K562 (cell line): ENCODE data around the gene CNTN6. TPM values are rescaled to one million over a fixed set of nuclear protein-coding genes. Genes with fewer than 3 reads are reported as not detected.

Experiments used
- ATAC-seq: fragments of 200-7000 bp; cut with Tn5 transposase; 3 replicates; pipeline ENCODE4 v1.9.1; 2020; ENCODE audit warnings: moderate library complexity
- BruUV-seq: library from RNA; stranded (reverse); fragments of 400-500 nt; replicated peaks from 2 replicates; lab custom pipeline; 2021; lab: Mats Ljungman, UMichigan
- CTCF ChIA-PET: fragments of 300-600 bp; formaldehyde crosslinking; extraction: SDS; loops from one replicate; lab custom pipeline; 2021; ENCODE audit warnings: low intra/inter-chr PET ratio; lab: Yijun Ruan, JAX
- POLR2A ChIA-PET: fragments of 300-600, 350-650 bp; sonication (Branson Sonifier 250); formaldehyde crosslinking; extraction: SDS; loops from one replicate; lab custom pipeline; 2021; ENCODE audit warnings: antibody characterized with exemption, inconsistent platforms; lab: Yijun Ruan, JAX
- DNase-seq, 4 experiments: peaks; one replicate each; pipeline versions ENCODE4 v3.0.0 to v3.0.0-alpha.2; 2011 to 2018; ENCODE audit warnings: low spot score in 3 of 4, mixed read lengths in 3 of 4; ENCODE audit errors: extremely low read depth in 1 of 4
- FAIRE-seq: peaks from 2 replicates; lab custom pipeline; 2011; peaks lifted over from hg19 to GRCh38; lab: Jason Lieb, UNC
- H2AFZ ChIP-seq: 2 replicates; pipeline ENCODE4 v1.6.0; 2011; ENCODE audit warnings: low read depth, low read length, control low read depth, inconsistent platforms
- H3K27ac ChIP-seq: fragments of 200-600 bp; 3 replicates; pipeline ENCODE4 v1.8.0; 2011; ENCODE audit warnings: low read depth, mild to moderate bottlenecking, control low read depth, inconsistent platforms, low read length, moderate library complexity, mixed read lengths; ENCODE audit errors: extremely low read depth
- H3K27me3 ChIP-seq, 2 experiments: fragments of 300-600 bp in 1 of 2; 2 replicates in 1 of 2; 3 replicates in 1 of 2; pipeline versions ENCODE4 v1.6.0 to v1.8.0; 2011; ENCODE audit warnings: inconsistent platforms in 2 of 2, low read length in 2 of 2, mild to moderate bottlenecking in 1 of 2, mixed read lengths in 1 of 2, moderate library complexity in 1 of 2; ENCODE audit not compliant: control insufficient read depth in 2 of 2, insufficient read depth in 2 of 2
- H3K36me3 ChIP-seq: fragments of 300-600 bp; 3 replicates; pipeline ENCODE4 v1.8.0; 2011; ENCODE audit warnings: mild to moderate bottlenecking, low read length, inconsistent platforms; ENCODE audit not compliant: control insufficient read depth, insufficient read depth
- H3K4me1 ChIP-seq, 2 experiments: fragments of 200-600 bp in 1 of 2; replicated peaks in 1 of 2; 2 replicates in 1 of 2; 3 replicates in 1 of 2; pipeline versions ENCODE4 v1.5.1 to v1.8.0; 2011; ENCODE audit warnings: inconsistent platforms in 2 of 2, low read length in 2 of 2, mild to moderate bottlenecking in 1 of 2, mixed read lengths in 1 of 2, moderate library complexity in 1 of 2; ENCODE audit not compliant: control insufficient read depth in 2 of 2, insufficient read depth in 2 of 2
- H3K4me2 ChIP-seq: 2 replicates; pipeline ENCODE4 v1.6.1; 2011; ENCODE audit warnings: low read length, control low read depth, inconsistent platforms, mixed read lengths; ENCODE audit not compliant: insufficient read depth
- H3K4me3 ChIP-seq: fragments of 200-600 bp; sonication (generic), shearing (Covaris generic); 2 replicates; pipeline ENCODE4 v1.5.1; 2016; ENCODE audit warnings: control low read depth, inconsistent platforms
- H3K79me2 ChIP-seq: fragments of 200-600 bp; 3 replicates; pipeline ENCODE4 v1.8.0; 2011; ENCODE audit warnings: low read length, inconsistent platforms; ENCODE audit not compliant: control insufficient read depth, insufficient read depth
- H3K9ac ChIP-seq, 2 experiments: 2 replicates each; pipeline versions ENCODE4 v1.6.0 to v1.6.1; 2011; ENCODE audit warnings: low read depth in 2 of 2, low read length in 2 of 2, control low read depth in 1 of 2, inconsistent platforms in 1 of 2, mild to moderate bottlenecking in 1 of 2, mixed read lengths in 1 of 2; ENCODE audit not compliant: insufficient read depth in 1 of 2
- H3K9me1 ChIP-seq: one replicate; pipeline ENCODE4 v1.6.0; 2011; ENCODE audit warnings: inconsistent platforms, mild to moderate bottlenecking, low read length, moderate library complexity; ENCODE audit not compliant: control insufficient read depth, insufficient read depth
- H3K9me3 ChIP-seq: replicated peaks from 2 replicates; pipeline ENCODE4 v1.5.1; 2011; ENCODE audit warnings: low read depth, low read length, inconsistent platforms; ENCODE audit not compliant: control insufficient read depth, insufficient read depth
- H4K20me1 ChIP-seq: replicated peaks from 2 replicates; pipeline ENCODE4 v1.6.1; 2011; ENCODE audit warnings: low read length, inconsistent platforms, mixed read lengths; ENCODE audit not compliant: control insufficient read depth, insufficient read depth
- BCOR ChIP-seq: fragments of 450-650 bp; IDR thresholded peaks from 2 replicates; pipeline ENCODE4 v1.6.1; 2016
- C11orf30 ChIP-seq: fragments of 450-650 bp; IDR thresholded peaks from 2 replicates; pipeline ENCODE4 v1.6.1; 2016; ENCODE audit warnings: low read depth, mild to moderate bottlenecking
- CGGBP1 ChIP-seq: fragments of 250-450 bp; sonication (Bioruptor Pico); IDR thresholded peaks from 2 replicates; pipeline ENCODE4 v1.9.0; 2021; ENCODE audit warnings: mild to moderate bottlenecking
- CXXC5 ChIP-seq: fragments of 250-450 bp; sonication (Bioruptor Pico); IDR thresholded peaks from 2 replicates; pipeline ENCODE4 v1.8.0; 2022; ENCODE audit warnings: inconsistent platforms, mild to moderate bottlenecking, moderate library complexity
- DIDO1 ChIP-seq: fragments of 450-650 bp; IDR thresholded peaks from 2 replicates; pipeline ENCODE4 v1.6.1; 2016; ENCODE audit warnings: low read depth, missing biosample characterization, missing genetic modification characterization
- FOSL1 ChIP-seq: fragments of 200-800 bp; sonication (Bioruptor generic); conservative IDR thresholded peaks from 2 replicates; pipeline ENCODE4 v1.6.1; 2016; ENCODE audit warnings: missing genetic modification characterization, missing compliant biosample characterization
- FOXK2 ChIP-seq, 2 experiments: fragments of 450-650 bp; IDR thresholded peaks in 1 of 2; conservative IDR thresholded peaks in 1 of 2; 2 replicates each; pipeline ENCODE4 v1.6.1; 2016; ENCODE audit warnings: low read depth in 2 of 2, mild to moderate bottlenecking in 1 of 2
- ID3 ChIP-seq, 2 experiments: fragments of 250-450 bp in 1 of 2; fragments of 450-650 bp in 1 of 2; sonication (Bioruptor Pico) in 1 of 2; IDR thresholded peaks; 2 replicates each; pipeline versions ENCODE4 v1.6.1 to v1.8.0; 2016 to 2021; ENCODE audit warnings: mild to moderate bottlenecking in 2 of 2, moderate library complexity in 2 of 2, missing compliant biosample characterization in 1 of 2, missing genetic modification characterization in 1 of 2
- MYC ChIP-seq, 2 experiments: fragments of 250-450 bp in 1 of 2; sonication (Bioruptor Pico) in 1 of 2; IDR thresholded peaks; 2 replicates each; pipeline versions ENCODE4 v1.5.1 to v1.6.1; 2012 to 2021; ENCODE audit warnings: low read depth in 2 of 2, borderline replicate concordance in 1 of 2, improper control_type of control experiment in 1 of 2, low read length in 1 of 2, mild to moderate bottlenecking in 1 of 2, moderate library complexity in 1 of 2
- PCBP1 ChIP-seq: fragments of 200-400 bp; formaldehyde crosslinking; IDR thresholded peaks from 2 replicates; pipeline ENCODE4 v1.6.1; 2018; ENCODE audit warnings: mild to moderate bottlenecking, low read depth, low read length; ENCODE audit not compliant: poor library complexity, severe bottlenecking
- RFX7 ChIP-seq: fragments of 250-450 bp; sonication (Bioruptor Pico); IDR thresholded peaks from 2 replicates; pipeline ENCODE4 v1.5.1; 2021; ENCODE audit warnings: mild to moderate bottlenecking
- SAFB2 ChIP-seq: fragments of 200-400 bp; formaldehyde crosslinking; IDR thresholded peaks from 2 replicates; pipeline ENCODE4 v1.6.1; 2018; ENCODE audit warnings: borderline replicate concordance, low read length, low read depth, moderate library complexity; ENCODE audit not compliant: severe bottlenecking
- TCF7L2 ChIP-seq: fragments of 150-350 bp; IDR thresholded peaks from 2 replicates; pipeline ENCODE4 v1.6.1; 2016; ENCODE audit warnings: low read depth, mild to moderate bottlenecking, low read length, moderate library complexity
- TSHZ1 ChIP-seq: fragments of 250-450 bp; sonication (Bioruptor Pico); IDR thresholded peaks from 2 replicates; pipeline ENCODE4 v1.4.0; 2020; ENCODE audit warnings: mild to moderate bottlenecking, moderate library complexity
- XRCC3 ChIP-seq: fragments of 450-650 bp; IDR thresholded peaks from 2 replicates; pipeline ENCODE4 v1.6.1; 2017; ENCODE audit warnings: mild to moderate bottlenecking, moderate library complexity
- ZNF23 ChIP-seq: fragments of 250-450 bp; sonication (Bioruptor Pico); IDR thresholded peaks from 2 replicates; pipeline ENCODE4 v1.4.0; 2020; ENCODE audit warnings: mild to moderate bottlenecking
- WGBS: fragments of 100-300 bp; shearing (Covaris generic); methylation state at CpG from one replicate; pipeline ENCODE4 v1.1.6; 2016; ENCODE audit warnings: low coverage, mixed read lengths; ENCODE audit not compliant: insufficient coverage; ENCODE audit errors: missing lambda C conversion rate; 5-methylcytosine and 5-hydroxymethylcytosine counted together
- in situ Hi-C: fragments of 300-500 bp; cut with MboI; formaldehyde crosslinking; loops from 4 replicates; pipeline ENCODE4 v1.15.0; 2018; ENCODE audit warnings: inconsistent platforms, mixed read lengths
- intact Hi-C: fragments of 100-400 bp; cut with micrococcal nuclease; formaldehyde crosslinking; loops from 2 replicates; pipeline ENCODE4 v1.14.2; 2022
- polyA plus RNA-seq, 8 experiments: library from polyadenylated mRNA; depleted of rRNA in 4 of 8; stranded (reverse) in 5 of 8; unstranded in 3 of 8; fragments of >200 nt; fragmentation: Nextera tagmentation in 2 of 8; fragmentation: Illumina TruSeq in 1 of 8; extraction: Ambion mirVana in 2 of 8; extraction: Trizol in 1 of 8; gene quantifications; 2 replicates each; pipeline versions ENCODE4 v1.2.1 to v1.2.3, GENCODE V29; 2011 to 2014; ENCODE audit warnings: inconsistent platforms in 1 of 8, missing spikeins in 1 of 8
- total RNA-seq, 7 experiments: library from RNA; depleted of rRNA in 6 of 7; stranded (reverse); fragments of >200 nt in 6 of 7; fragmentation: Illumina TruSeq in 2 of 7; extraction: Trizol in 2 of 7; gene quantifications; 2 replicates each; pipeline versions ENCODE4 v1.2.1 to v1.2.3, GENCODE V29; 2011 to 2021; ENCODE audit warnings: low replicate concordance in 1 of 7
- TF ChIP-seq, protein P1 (sequence below): fragments of 250-450 bp; sonication (Bioruptor Pico); IDR thresholded peaks from 2 replicates; pipeline ENCODE4 v1.8.0; 2021; ENCODE audit warnings: mild to moderate bottlenecking, moderate library complexity

Gene CNTN6
- total and polyA plus RNA-seq, 9 of the 15 experiments (the other 6 are each of a cell fraction or from before 2014, with no cell fraction given): not detected

DNA sequence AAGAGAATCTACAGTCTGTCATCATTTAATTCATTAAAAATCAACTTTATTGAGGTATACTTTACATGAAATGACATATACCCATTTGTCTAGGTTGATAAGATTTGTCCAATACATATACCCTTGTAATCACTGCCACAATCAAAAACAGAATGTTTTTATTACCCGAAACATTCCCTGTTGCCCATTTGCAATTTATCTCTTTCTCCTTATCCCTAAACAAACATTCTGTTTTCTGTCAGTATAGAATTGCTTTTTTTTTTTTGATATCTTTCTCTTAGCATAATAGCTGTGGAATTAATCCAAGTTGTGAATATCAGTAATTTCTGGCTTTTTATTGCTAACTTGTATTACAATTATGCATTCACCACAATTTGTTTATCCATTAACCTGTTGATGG, 4.3 kb upstream of the CNTN6 start:
- H3K27me3 ChIP-seq: no peaks in the 10 kb centered on the region
- H3K9me1 ChIP-seq: no peaks in the 10 kb centered on the region
- no peak overlapping the region for H3K9ac ChIP-seq
- H3K9me3 ChIP-seq: peaks cover 3% of the 10 kb centered on the region; the same call in 1 of the 2 replicates
- no peaks in the 10 kb centered on the region for H3K79me2 ChIP-seq
- BruUV-seq: no TSS peak
- 0% methylated on average over 1 of the region's 1 CpG for WGBS
- ChIA-PET CTCF (interaction anchor here (0.6 to 0.7 kb wide), 2 partner anchors 56 to 363 kb away, joined by 3 read pairs; no protein-coding TSS in a partner anchor), POLR2A (interaction anchor here (0.6 kb wide), 1 partner anchor 49 kb away, joined by 3 read pairs; no protein-coding TSS in a partner anchor)
- no peaks in the 10 kb centered on the region for H3K36me3 ChIP-seq
- intact Hi-C loops (no loop called here), in situ Hi-C loops (no loop called here)
- FAIRE-seq (no peak), DNase-seq (no peak), ATAC-seq (no peak)
- no peak overlapping the region for H2AFZ ChIP-seq
- no peaks in the 10 kb centered on the region for H3K4me1 ChIP-seq
- H3K4me2 ChIP-seq: no peak overlapping the region
- no peak overlapping the region for H3K27ac ChIP-seq
- no peak overlapping the region for H3K4me3 ChIP-seq
- no peaks in the 10 kb centered on the region for H4K20me1 ChIP-seq
- TF ChIP-seq C11orf30 (no peak), CXXC5 (CRISPR knock-in tag) (no peak), PCBP1 (no peak), MYC (IDR thresholded peaks at IDR 0.05; ENCODE audit: low read depth, low read length) (no peak), MYC (CRISPR knock-in tag; IDR thresholded peaks at IDR 0.05; ENCODE audit: borderline replicate concordance, low read depth) (no peak), XRCC3 (no peak), SAFB2 (no peak), RFX7 (no peak), CGGBP1 (no peak), ID3 (CRISPR knock-in tag; IDR thresholded peaks at IDR 0.05) (no peak), ID3 (tag; IDR thresholded peaks at IDR 0.05) (no peak), TSHZ1 (CRISPR knock-in tag) (no peak), FOXK2 (conservative IDR thresholded peaks at IDR 0.05 in 1 of 2, IDR thresholded peaks at IDR 0.05 in 1 of 2; ENCODE audit: low read depth in 2 of 2) (no peak), DIDO1 (tag) (no peak), FOSL1 (tag) (no peak), TCF7L2 (no peak), BCOR (no peak), ZNF23 (CRISPR knock-in tag) (no peak)
- TF ChIP-seq, protein P1, sequence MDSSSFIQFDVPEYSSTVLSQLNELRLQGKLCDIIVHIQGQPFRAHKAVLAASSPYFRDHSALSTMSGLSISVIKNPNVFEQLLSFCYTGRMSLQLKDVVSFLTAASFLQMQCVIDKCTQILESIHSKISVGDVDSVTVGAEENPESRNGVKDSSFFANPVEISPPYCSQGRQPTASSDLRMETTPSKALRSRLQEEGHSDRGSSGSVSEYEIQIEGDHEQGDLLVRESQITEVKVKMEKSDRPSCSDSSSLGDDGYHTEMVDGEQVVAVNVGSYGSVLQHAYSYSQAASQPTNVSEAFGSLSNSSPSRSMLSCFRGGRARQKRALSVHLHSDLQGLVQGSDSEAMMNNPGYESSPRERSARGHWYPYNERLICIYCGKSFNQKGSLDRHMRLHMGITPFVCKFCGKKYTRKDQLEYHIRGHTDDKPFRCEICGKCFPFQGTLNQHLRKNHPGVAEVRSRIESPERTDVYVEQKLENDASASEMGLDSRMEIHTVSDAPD: no peak
